HepG2 (cell line): ENCODE data around the gene GBP7. TPM values are rescaled to one million over a fixed set of nuclear protein-coding genes. Genes with fewer than 3 reads are reported as not detected.

Experiments used
- HNRNPH1 ChIP-seq: fragments of 200-400 bp; formaldehyde crosslinking; optimal IDR thresholded peaks from 2 replicates; pipeline ENCODE3; 2017; ENCODE audit warnings: mild to moderate bottlenecking, low read depth, low read length
- MIXL1 ChIP-seq: IDR thresholded peaks from 2 replicates; pipeline ENCODE4 v1.6.1; 2016
- ZHX2 ChIP-seq, 2 experiments: sonication (generic) in 1 of 2; formaldehyde crosslinking in 1 of 2; IDR thresholded peaks; 2 replicates each; pipeline versions ENCODE4 v1.6.1 to v1.9.0; 2014 to 2022; ENCODE audit warnings: antibody characterized with exemption in 1 of 2, borderline replicate concordance in 1 of 2, inconsistent platforms in 1 of 2, low read depth in 1 of 2, missing genetic modification reagents in 1 of 2
- ZNF407 ChIP-seq: sonication (generic); formaldehyde crosslinking; IDR thresholded peaks from one replicate; pipeline ENCODE4 v1.5.1; 2020; ENCODE audit warnings: mild to moderate bottlenecking, missing genetic modification reagents; ENCODE audit errors: not compliant biosample characterization
- ZNF709 ChIP-seq: sonication (generic); formaldehyde crosslinking; IDR thresholded peaks from 2 replicates; pipeline ENCODE4 v1.5.0; 2020; ENCODE audit warnings: mild to moderate bottlenecking, missing genetic modification reagents
- ZNF772 ChIP-seq: sonication (generic); formaldehyde crosslinking; IDR thresholded peaks from 2 replicates; pipeline ENCODE4 v1.5.0; 2020; ENCODE audit warnings: mild to moderate bottlenecking, missing genetic modification reagents
- ZNF792 ChIP-seq: IDR thresholded peaks from 2 replicates; pipeline ENCODE4 v1.6.1; 2016
- polyA plus RNA-seq, 8 experiments: library from polyadenylated mRNA; depleted of rRNA in 3 of 8; stranded (reverse) in 7 of 8; unstranded in 1 of 8; fragments of >200 nt; fragmentation: Illumina TruSeq in 4 of 8; extraction: Trizol in 4 of 8; gene quantifications; 2 replicates each; pipeline versions ENCODE4 v1.2.1 to v1.2.3, GENCODE V29; 2011 to 2016; ENCODE audit warnings: low read depth in 4 of 8, missing spikeins in 1 of 8, mixed read lengths in 1 of 8; ENCODE audit not compliant: insufficient read depth in 1 of 8
- total RNA-seq, 5 experiments: library from RNA; depleted of rRNA; stranded (reverse); fragments of >200 nt; fragmentation: Illumina TruSeq; extraction: Trizol; gene quantifications; 2 replicates each; pipeline ENCODE4 v1.2.3, GENCODE V29; 2016; ENCODE audit warnings: low read depth in 1 of 5
- TF ChIP-seq, protein P1 (sequence below): sonication (generic); formaldehyde crosslinking; IDR thresholded peaks from 2 replicates; pipeline ENCODE4 v1.8.0; 2022; ENCODE audit warnings: low read depth, missing genetic modification reagents

Gene GBP7
- total and polyA plus RNA-seq, 2 of the 13 experiments (the other 11 are each of a cell fraction or from before 2014, with no cell fraction given) = not detected

DNA sequence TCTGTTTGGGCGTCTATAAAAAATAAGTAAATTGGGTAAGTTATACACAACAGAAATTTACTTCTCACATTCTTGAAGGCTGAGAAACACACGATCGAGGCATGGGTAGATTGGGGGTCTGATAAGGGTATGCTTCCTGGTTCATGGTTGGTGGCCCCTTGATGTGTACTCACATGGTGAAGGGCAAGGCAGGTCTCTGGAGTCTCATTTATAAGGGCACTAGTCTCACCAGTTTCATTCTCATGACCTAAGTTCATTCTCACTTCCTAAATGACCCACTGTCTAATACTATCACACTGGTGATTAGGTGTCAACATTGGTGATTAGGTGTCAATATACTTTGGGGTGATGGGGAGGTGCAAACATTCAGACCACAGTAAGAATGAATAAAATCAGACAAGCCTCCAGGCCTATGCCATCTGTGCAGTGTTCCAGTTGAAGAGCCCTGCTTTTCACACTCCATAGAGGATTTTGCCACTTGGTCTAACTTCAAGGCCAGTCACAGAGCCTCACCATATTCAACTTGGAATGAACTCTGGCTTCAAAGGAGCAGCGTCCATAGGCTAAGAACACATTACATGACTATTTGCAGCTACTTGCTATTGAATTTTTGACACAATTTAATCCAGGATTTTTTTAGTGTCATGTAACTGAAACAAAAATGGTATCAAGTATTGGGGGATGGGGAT is 25.4 kb upstream of the GBP7 start (continued):
- TF ChIP-seq ZNF407 (CRISPR knock-in tag) (no peak), ZNF772 (CRISPR knock-in tag) (no peak), HNRNPH1 (no peak), ZNF792 (CRISPR knock-in tag) (no peak), ZHX2 (IDR thresholded peaks at IDR 0.05; ENCODE audit: low read depth) (no peak), ZHX2 (CRISPR knock-in tag; IDR thresholded peaks at IDR 0.05; ENCODE audit: borderline replicate concordance) (no peak), MIXL1 (CRISPR knock-in tag) (no peak), ZNF709 (no peak)
- TF ChIP-seq, protein P1, sequence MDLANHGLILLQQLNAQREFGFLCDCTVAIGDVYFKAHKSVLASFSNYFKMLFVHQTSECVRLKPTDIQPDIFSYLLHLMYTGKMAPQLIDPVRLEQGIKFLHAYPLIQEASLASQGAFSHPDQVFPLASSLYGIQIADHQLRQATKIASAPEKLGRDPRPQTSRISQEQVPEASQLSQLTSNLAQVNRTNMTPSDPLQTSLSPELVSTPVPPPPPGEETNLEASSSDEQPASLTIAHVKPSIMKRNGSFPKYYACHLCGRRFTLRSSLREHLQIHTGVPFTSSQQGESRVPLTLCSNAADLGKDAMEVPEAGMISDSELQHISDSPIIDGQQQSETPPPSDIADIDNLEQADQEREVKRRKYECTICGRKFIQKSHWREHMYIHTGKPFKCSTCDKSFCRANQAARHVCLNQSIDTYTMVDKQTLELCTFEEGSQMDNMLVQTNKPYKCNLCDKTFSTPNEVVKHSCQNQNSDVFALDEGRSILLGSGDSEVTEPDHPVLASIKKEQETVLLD (CRISPR knock-in tag) = no peak
